Kidney (tissue), 14 donors: Measurements from ENCODE around the gene AP4M1. TPM values are rescaled to one million over a fixed set of nuclear protein-coding genes. Genes with fewer than 3 reads are reported as not detected.

Experiments
- DNase-seq, 5 donors: peaks; one replicate each; pipeline ENCODE4 v3.0.0-alpha.2; 2013 to 2020
- FAIRE-seq: peaks from 2 replicates; lab custom pipeline; 2012; peaks lifted over from hg19 to GRCh38; lab: Jason Lieb, UNC
- H3K27ac ChIP-seq, 2 donors: one replicate each; pipeline ENCODE4 v1.7.0; 2013; ENCODE audit warnings: low read depth in 2 of 2, low read length in 2 of 2, inconsistent platforms in 1 of 2
- H3K27me3 ChIP-seq: one replicate; pipeline ENCODE4 v1.7.1; 2013; ENCODE audit warnings: low read length, inconsistent platforms; ENCODE audit not compliant: control insufficient read depth, insufficient read depth
- H3K36me3 ChIP-seq, 3 donors: one replicate each; pipeline versions ENCODE4 v1.7.0 to v1.7.1; 2013; ENCODE audit warnings: low read length in 3 of 3, control low read depth in 1 of 3, inconsistent platforms in 1 of 3; ENCODE audit not compliant: insufficient read depth in 3 of 3, control insufficient read depth in 2 of 3
- H3K4me1 ChIP-seq, 3 donors: one replicate each; pipeline versions ENCODE4 v1.7.0 to v1.7.1; 2013; ENCODE audit warnings: low read length in 3 of 3, inconsistent platforms in 1 of 3, low read depth in 1 of 3; ENCODE audit not compliant: control insufficient read depth in 2 of 3, insufficient read depth in 2 of 3
- H3K4me3 ChIP-seq, 3 donors: one replicate each; pipeline versions ENCODE4 v1.7.0 to v1.8.1; 2013; ENCODE audit warnings: low read length in 3 of 3, control low read depth in 1 of 3, inconsistent platforms in 1 of 3
- H3K9ac ChIP-seq, 3 donors: one replicate each; pipeline versions ENCODE4 v1.7.0 to v1.7.1; 2013; ENCODE audit warnings: low read length in 3 of 3, control low read depth in 1 of 3, inconsistent platforms in 1 of 3
- H3K9me3 ChIP-seq, 3 donors: one replicate each; pipeline versions ENCODE4 v1.7.0 to v1.7.1; 2013; ENCODE audit warnings: low read length in 3 of 3, control low read depth in 1 of 3, inconsistent platforms in 1 of 3; ENCODE audit not compliant: control insufficient read depth in 2 of 3, insufficient read depth in 1 of 3
- intact Hi-C: fragments of 100-400 bp; cut with DNase I; formaldehyde crosslinking; loops from one replicate; pipeline ENCODE4 v1.11.1; 2022
- polyA plus RNA-seq: library from polyadenylated mRNA; stranded (reverse); fragments of 350-450 nt; fragmentation: Illumina TruSeq; extraction: RNeasy Lipid Tissue Mini Kit (QIAGEN cat#74804); gene quantifications from one replicate; pipeline ENCODE4 v1.2.3, GENCODE V29; 2014; ENCODE audit warnings: low read depth, low replicate concordance; ENCODE audit not compliant: insufficient read depth
- total RNA-seq: library from RNA; stranded (reverse); fragmentation: NEBNext Ultra II Directional; extraction: Animal tissue kit (Norgen Biotek cat#: 25700); gene quantifications from one replicate; pipeline ENCODE4 v1.2.1, GENCODE V29; 2021
- TF ChIP-seq, protein P1 (sequence below): IDR thresholded peaks from 3 replicates; pipeline ENCODE4 v1.5.1; 2012; ENCODE audit warnings: mild to moderate bottlenecking, moderate library complexity, borderline replicate concordance; ENCODE audit not compliant: insufficient read depth; ENCODE audit errors: extremely low read depth
- donor health status: control.
- donor health status: control.
- donor health status: control.
- donor health status: control.
- donor health status: control.
- donor health status: DM: yes; HTN: yes; CAD: no.
- donor health status: Normal renal cell carcinoma (clear cell type).

The AP4M1 gene
- total and polyA plus RNA-seq, 2 donors from 2014 or later: 16.4 to 22.8 TPM

DNA sequence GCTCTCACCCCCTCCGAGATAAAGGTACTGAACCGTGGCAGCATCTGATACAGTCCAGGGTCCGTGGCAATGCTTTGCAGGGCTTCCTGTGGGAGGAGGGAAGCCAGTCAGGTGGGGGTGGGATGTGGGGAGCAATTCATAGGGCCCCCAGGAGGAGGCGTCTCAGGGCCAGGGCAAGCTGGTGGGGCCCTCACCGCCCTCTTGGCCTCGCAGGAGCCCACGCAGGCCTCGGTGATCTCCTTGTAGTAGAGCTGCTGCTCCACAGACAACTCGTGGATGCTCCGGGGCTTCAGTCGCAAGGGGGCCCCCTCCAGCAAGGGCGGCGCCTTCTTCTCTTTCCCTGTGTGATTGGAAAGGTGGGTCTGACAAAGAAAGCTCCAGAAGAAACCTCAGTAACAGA lies 10.5 kb downstream of the AP4M1 start:
- Histone ChIP-seq H3K4me1 (no peaks in the 10 kb centered on the region), H3K9me3 (no peaks in the 10 kb centered on the region), H3K27ac (no peak overlapping the region), H3K4me3 (no peak overlapping the region), H3K9ac (no peak overlapping the region), H3K27me3 (no peaks in the 10 kb centered on the region), H3K36me3 (peaks cover 0 to 12% (median 11%) of the 10 kb centered on the region in 3 donors)
- DNase-seq: no peak
- TF ChIP-seq, protein P1, sequence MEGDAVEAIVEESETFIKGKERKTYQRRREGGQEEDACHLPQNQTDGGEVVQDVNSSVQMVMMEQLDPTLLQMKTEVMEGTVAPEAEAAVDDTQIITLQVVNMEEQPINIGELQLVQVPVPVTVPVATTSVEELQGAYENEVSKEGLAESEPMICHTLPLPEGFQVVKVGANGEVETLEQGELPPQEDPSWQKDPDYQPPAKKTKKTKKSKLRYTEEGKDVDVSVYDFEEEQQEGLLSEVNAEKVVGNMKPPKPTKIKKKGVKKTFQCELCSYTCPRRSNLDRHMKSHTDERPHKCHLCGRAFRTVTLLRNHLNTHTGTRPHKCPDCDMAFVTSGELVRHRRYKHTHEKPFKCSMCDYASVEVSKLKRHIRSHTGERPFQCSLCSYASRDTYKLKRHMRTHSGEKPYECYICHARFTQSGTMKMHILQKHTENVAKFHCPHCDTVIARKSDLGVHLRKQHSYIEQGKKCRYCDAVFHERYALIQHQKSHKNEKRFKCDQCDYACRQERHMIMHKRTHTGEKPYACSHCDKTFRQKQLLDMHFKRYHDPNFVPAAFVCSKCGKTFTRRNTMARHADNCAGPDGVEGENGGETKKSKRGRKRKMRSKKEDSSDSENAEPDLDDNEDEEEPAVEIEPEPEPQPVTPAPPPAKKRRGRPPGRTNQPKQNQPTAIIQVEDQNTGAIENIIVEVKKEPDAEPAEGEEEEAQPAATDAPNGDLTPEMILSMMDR: no peak
- FAIRE-seq: no peak
- intact Hi-C loops: no loop called here

DNA sequence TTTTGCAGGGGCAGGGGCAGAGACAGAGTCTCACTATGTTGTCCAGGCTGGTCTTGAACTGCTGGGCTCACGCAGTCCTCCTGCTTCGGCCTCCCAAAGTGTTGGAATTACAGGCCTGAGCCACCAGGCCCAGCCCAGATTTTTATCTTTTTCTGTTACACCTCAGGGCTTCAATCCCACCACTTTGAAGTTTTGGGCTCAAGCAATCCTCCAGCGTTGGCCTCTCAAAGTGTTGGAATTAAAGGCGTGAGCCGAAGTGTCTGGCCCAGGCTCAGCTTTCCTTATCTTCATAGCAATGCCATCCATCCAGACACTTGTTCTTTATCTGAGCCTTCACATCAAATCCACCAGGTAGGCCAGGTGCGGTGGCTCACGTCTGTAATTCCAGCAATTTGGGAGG lies 13.6 kb downstream of the AP4M1 start:
- Histone ChIP-seq H3K36me3 (peaks cover 0 to 11% (median 5%) of the 10 kb centered on the region in 3 donors), H3K9me3 (no peaks in the 10 kb centered on the region), H3K9ac (no peak overlapping the region), H3K4me3 (no peak overlapping the region), H3K27ac (no peak overlapping the region), H3K4me1 (peaks cover 0 to 6% (median 4%) of the 10 kb centered on the region in 3 donors), H3K27me3 (no peaks in the 10 kb centered on the region)
- FAIRE-seq (no peak), DNase-seq (no peak)
- TF ChIP-seq, protein P1: no peak
- intact Hi-C loops: no loop called here

DNA sequence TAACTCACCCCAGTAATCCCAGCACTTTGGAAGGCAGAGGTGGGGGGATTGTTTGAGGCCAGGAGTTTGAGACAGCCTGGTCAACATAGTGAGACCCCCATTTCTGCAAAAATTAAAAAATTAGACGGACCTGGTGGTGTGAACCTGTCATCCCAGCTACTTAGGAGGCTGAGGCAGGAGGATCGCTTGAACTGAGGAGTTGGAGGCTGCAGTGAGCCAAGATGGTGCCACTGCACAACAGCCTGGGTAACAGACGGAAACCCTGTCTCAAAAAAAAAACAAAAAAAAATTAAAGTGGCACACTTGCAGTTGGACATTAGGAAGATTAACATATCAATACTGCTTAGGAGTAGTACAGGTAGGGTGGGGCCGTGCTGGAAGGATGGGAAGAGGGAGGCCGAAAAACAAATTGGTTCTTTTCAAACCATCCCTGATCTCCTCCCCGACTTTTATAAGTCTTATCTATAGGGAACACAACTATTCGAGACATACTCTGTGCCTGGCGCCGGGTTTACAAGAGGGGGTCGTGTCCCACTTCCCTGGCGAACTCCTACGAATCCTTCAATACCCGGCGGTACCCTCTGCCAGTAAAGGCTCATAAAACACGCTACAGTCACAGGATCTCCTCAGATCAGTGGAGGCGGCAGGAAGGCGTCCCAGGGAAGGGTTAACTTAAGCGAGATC lies 17.1 kb downstream of the AP4M1 start:
- peak in 1 of 5 donors; percentile 45 for DNase-seq
- H3K9me3 ChIP-seq: no peaks in the 10 kb centered on the region
- peak overlapping the region; percentile 37 to 72 (median 67) for H3K9ac ChIP-seq
- FAIRE-seq: no peak
- H3K36me3 ChIP-seq: peaks cover 0 to 6% (median 4%) of the 10 kb centered on the region in 3 donors
- intact Hi-C loops: no loop called here
- peaks cover 0 to 13% (median 11%) of the 10 kb centered on the region in 3 donors for H3K4me1 ChIP-seq
- H3K27ac ChIP-seq: no peak overlapping the region
- TF ChIP-seq, protein P1: no peak
- H3K27me3 ChIP-seq: no peaks in the 10 kb centered on the region
- peak overlapping the region; percentile 72 to 96 (median 85) for H3K4me3 ChIP-seq
